HepG2 (cell line): Measurements from ENCODE around the gene ABCF1. TPM values are rescaled to one million over a fixed set of nuclear protein-coding genes. Genes with fewer than 3 reads are reported as not detected.
A peak's percentile ranks its signal among the peaks of the same experiment; 100 is the strongest.

Experiments
- JUNB ChIP-seq: sonication (generic); formaldehyde crosslinking; IDR thresholded peaks from 2 replicates; pipeline ENCODE4 v1.8.0; 2022; ENCODE audit warnings: missing genetic modification reagents, mild to moderate bottlenecking, borderline replicate concordance
- KDM5B ChIP-seq: sonication (generic); formaldehyde crosslinking; IDR thresholded peaks from 2 replicates; pipeline ENCODE4 v1.4.0; 2020; ENCODE audit warnings: missing genetic modification reagents, mild to moderate bottlenecking, borderline replicate concordance
- LBX2 ChIP-seq: sonication (generic); formaldehyde crosslinking; IDR thresholded peaks from 2 replicates; pipeline ENCODE4 v1.5.0; 2020; ENCODE audit warnings: missing genetic modification reagents, mild to moderate bottlenecking, borderline replicate concordance
- MAX ChIP-seq: IDR thresholded peaks from 2 replicates; pipeline ENCODE4 v1.6.1; 2012; ENCODE audit warnings: inconsistent platforms
- MYC ChIP-seq: sonication (generic); formaldehyde crosslinking; IDR thresholded peaks from 2 replicates; pipeline ENCODE4 v1.9.0; 2021; ENCODE audit warnings: missing genetic modification reagents, borderline replicate concordance
- PAXIP1 ChIP-seq: sonication (generic); formaldehyde crosslinking; conservative IDR thresholded peaks from 2 replicates; pipeline ENCODE4 v1.4.0; 2020; ENCODE audit warnings: mild to moderate bottlenecking, missing genetic modification reagents, moderate library complexity
- PHF8 ChIP-seq: sonication (generic); formaldehyde crosslinking; IDR thresholded peaks from 2 replicates; pipeline ENCODE4 v1.5.0; 2020; ENCODE audit warnings: missing genetic modification reagents
- SYNCRIP ChIP-seq: fragments of 200-400 bp; formaldehyde crosslinking; IDR thresholded peaks from 2 replicates; pipeline ENCODE4 v1.6.1; 2018; ENCODE audit warnings: mild to moderate bottlenecking, low read depth, low read length; ENCODE audit not compliant: insufficient read depth
- TEAD2 ChIP-seq: sonication (generic); formaldehyde crosslinking; IDR thresholded peaks from 2 replicates; pipeline ENCODE4 v1.9.0; 2021; ENCODE audit warnings: missing genetic modification reagents
- TFE3 ChIP-seq: IDR thresholded peaks from 2 replicates; pipeline ENCODE4 v1.6.1; 2016
- ZNF460 ChIP-seq: sonication (generic); formaldehyde crosslinking; IDR thresholded peaks from 2 replicates; pipeline ENCODE4 v1.5.1; 2020; ENCODE audit warnings: missing genetic modification reagents, mild to moderate bottlenecking, borderline replicate concordance
- ZNF501 ChIP-seq: sonication (generic); formaldehyde crosslinking; IDR thresholded peaks from 2 replicates; pipeline ENCODE4 v1.5.1; 2020; ENCODE audit warnings: mild to moderate bottlenecking, moderate library complexity, missing genetic modification reagents
- ZNF512B ChIP-seq: sonication (generic); formaldehyde crosslinking; IDR thresholded peaks from 2 replicates; pipeline ENCODE4 v1.5.1; 2020; ENCODE audit warnings: missing genetic modification reagents, mild to moderate bottlenecking, borderline replicate concordance
- ZNF567 ChIP-seq: sonication (generic); formaldehyde crosslinking; IDR thresholded peaks from 2 replicates; pipeline ENCODE4 v1.8.1; 2023; ENCODE audit warnings: mild to moderate bottlenecking, missing genetic modification reagents, borderline replicate concordance
- ZNF672 ChIP-seq: sonication (generic); formaldehyde crosslinking; IDR thresholded peaks from 2 replicates; pipeline ENCODE4 v1.8.1; 2022; ENCODE audit warnings: missing genetic modification reagents
- ZNF737 ChIP-seq: sonication (generic); formaldehyde crosslinking; IDR thresholded peaks from 2 replicates; pipeline ENCODE4 v1.5.0; 2020; ENCODE audit warnings: missing genetic modification reagents, mild to moderate bottlenecking, borderline replicate concordance
- ZNF772 ChIP-seq: sonication (generic); formaldehyde crosslinking; IDR thresholded peaks from 2 replicates; pipeline ENCODE4 v1.5.0; 2020; ENCODE audit warnings: mild to moderate bottlenecking, missing genetic modification reagents
- ZSCAN31 ChIP-seq: sonication (generic); formaldehyde crosslinking; IDR thresholded peaks from 2 replicates; pipeline ENCODE4 v1.5.0; 2020; ENCODE audit warnings: low read depth, mild to moderate bottlenecking, missing genetic modification reagents
- polyA plus RNA-seq, 8 experiments: library from polyadenylated mRNA; depleted of rRNA in 3 of 8; stranded (reverse) in 7 of 8; unstranded in 1 of 8; fragments of >200 nt; fragmentation: Illumina TruSeq in 4 of 8; extraction: Trizol in 4 of 8; gene quantifications; 2 replicates each; pipeline versions ENCODE4 v1.2.1 to v1.2.3, GENCODE V29; 2011 to 2016; ENCODE audit warnings: low read depth in 4 of 8, missing spikeins in 1 of 8, mixed read lengths in 1 of 8; ENCODE audit not compliant: insufficient read depth in 1 of 8
- total RNA-seq, 5 experiments: library from RNA; depleted of rRNA; stranded (reverse); fragments of >200 nt; fragmentation: Illumina TruSeq; extraction: Trizol; gene quantifications; 2 replicates each; pipeline ENCODE4 v1.2.3, GENCODE V29; 2016; ENCODE audit warnings: low read depth in 1 of 5

ABCF1 gene
- total and polyA plus RNA-seq, 2 of the 13 experiments (the other 11 are each of a cell fraction or from before 2014, with no cell fraction given): 25.4 to 98.9 TPM

- peak; percentile 92 for TF ChIP-seq PHF8 (CRISPR knock-in tag)
- TF ChIP-seq TEAD2 (CRISPR knock-in tag): no peak; the same call in 1 of the 2 replicates
- peak; percentile 71 for TF ChIP-seq PAXIP1 (CRISPR knock-in tag)
- peak; percentile 94; the same call in 1 of the 2 replicates for TF ChIP-seq KDM5B (CRISPR knock-in tag)
- 0 out of 2 replicates have a peak, but pooled peaks have one; percentile 79 for TF ChIP-seq ZNF672
- TF ChIP-seq ZSCAN31: peak; percentile 99
- TF ChIP-seq ZNF772 (CRISPR knock-in tag): peak; percentile 92; the same call in 1 of the 2 replicates
- no peak for TF ChIP-seq SYNCRIP
- TF ChIP-seq MAX: peak; percentile 99
- peak; percentile 46; the same call in 1 of the 2 replicates for TF ChIP-seq ZNF460 (CRISPR knock-in tag)
- peak; percentile 38; the same call in 1 of the 2 replicates for TF ChIP-seq ZNF512B (CRISPR knock-in tag)
- peak; percentile 95 for TF ChIP-seq LBX2 (CRISPR knock-in tag)
- no peak for TF ChIP-seq ZNF567 (CRISPR knock-in tag)
- peak; percentile 98 for TF ChIP-seq ZNF501 (CRISPR knock-in tag)
- peak; percentile 37; the same call in 1 of the 2 replicates for TF ChIP-seq ZNF737
- TF ChIP-seq MYC (CRISPR knock-in tag): peak; percentile 99
- peak; percentile 88 for TF ChIP-seq TFE3 (CRISPR knock-in tag)
- TF ChIP-seq JUNB (CRISPR knock-in tag): peak; percentile 87
These were observed 14.1 kb upstream of the ABCF1 start, which contains the start of gene PRR3 (continued) for GRCh38 chr6:30556906-30557682.
